Measurements from ENCODE around the gene NBEAL1. TPM values are rescaled to one million over a fixed set of nuclear protein-coding genes. Genes with fewer than 3 reads are reported as not detected.
"Not testable (repeated sequence)": the region's sequence is repeated elsewhere in the genome, so short reads cannot be mapped to it uniquely, and the experiment has no call there.

NBEAL1 gene
- polyA plus RNA-seq, 1 donor = 17.2 TPM

GRCh38 chr2:203039211-203039610 is 24.5 kb downstream of the NBEAL1 start:
- DNase-seq = not testable (repeated sequence)

- DNase-seq = no peak
Measured at GRCh38 chr2:203040966-203041521, 26.4 kb downstream of the NBEAL1 start.

- DNase-seq = no peak
Measured at GRCh38 chr2:203042178-203042577, 27.5 kb downstream of the NBEAL1 start.

- DNase-seq = no peak
Measured at GRCh38 chr2:203043226-203043625, 28.6 kb downstream of the NBEAL1 start.

GRCh38 chr2:203045867-203046266 is 31.2 kb downstream of the NBEAL1 start:
- no peak for DNase-seq

- no peak for DNase-seq
Measured at GRCh38 chr2:203052539-203052938, 37.9 kb downstream of the NBEAL1 start.

GRCh38 chr2:203059567-203060240 is 45.0 kb downstream of the NBEAL1 start:
- DNase-seq = no peak

GRCh38 chr2:203061346-203061745 is 46.7 kb downstream of the NBEAL1 start:
- peak; percentile 59 for DNase-seq

GRCh38 chr2:203062126-203062525 is 47.5 kb downstream of the NBEAL1 start:
- DNase-seq = no peak

- DNase-seq = not testable (repeated sequence)
Measured at GRCh38 chr2:203066519-203067091, 51.9 kb downstream of the NBEAL1 start.

- DNase-seq = no peak
Measured at GRCh38 chr2:203070701-203071100, 56.0 kb downstream of the NBEAL1 start.

GRCh38 chr2:203071148-203071547 is 56.5 kb downstream of the NBEAL1 start:
- DNase-seq = no peak

GRCh38 chr2:203072371-203072770 is 57.7 kb downstream of the NBEAL1 start:
- DNase-seq = no peak

GRCh38 chr2:203077451-203077850 is 62.8 kb downstream of the NBEAL1 start:
- DNase-seq = no peak

GRCh38 chr2:203080447-203081045 is 65.9 kb downstream of the NBEAL1 start:
- no peak for DNase-seq

- DNase-seq = no peak
Measured at GRCh38 chr2:203083328-203083727, 68.7 kb downstream of the NBEAL1 start.

- not testable (repeated sequence) for DNase-seq
Measured at GRCh38 chr2:203086381-203086780, 71.7 kb downstream of the NBEAL1 start.

GRCh38 chr2:203090721-203091120 is 76.0 kb downstream of the NBEAL1 start:
- DNase-seq = not testable (repeated sequence)

GRCh38 chr2:203097735-203098134 is 83.1 kb downstream of the NBEAL1 start:
- no peak for DNase-seq

- not testable (repeated sequence) for DNase-seq
Measured at GRCh38 chr2:203102357-203102756, 87.7 kb downstream of the NBEAL1 start.

- no peak for DNase-seq
Measured at GRCh38 chr2:203104273-203104672, 89.6 kb downstream of the NBEAL1 start.

GRCh38 chr2:203105996-203106395 is 91.3 kb downstream of the NBEAL1 start:
- DNase-seq = no peak

- DNase-seq = not testable (repeated sequence)
Measured at GRCh38 chr2:203110496-203110895, 95.8 kb downstream of the NBEAL1 start.
